HG03108 (cell line): ENCODE results near the gene TUBB4B.

Experiments used
- ATAC-seq: cut with Tn5 transposase; IDR thresholded peaks from one replicate; pipeline ENCODE4 v1.9.1; 2021; ENCODE audit warnings: moderate library complexity; ENCODE audit not compliant: unreplicated experiment

Gene TUBB4B

GRCh38 chr9:137280474-137281344, 39.6 kb downstream of the TUBB4B start:
- no peak for ATAC-seq

GRCh38 chr9:137281345-137282116, 40.4 kb downstream of the TUBB4B start:
- ATAC-seq: no peak

- ATAC-seq: no peak
These were observed 45.9 kb downstream of the TUBB4B start for GRCh38 chr9:137286975-137287383.

- ATAC-seq: no peak
These were observed 52.0 kb downstream of the TUBB4B start for GRCh38 chr9:137293094-137293481.
